GM21529 (cell line): ENCODE measurements around the gene PDK2.

Experiments
- ATAC-seq: cut with Tn5 transposase; IDR thresholded peaks from one replicate; pipeline ENCODE4 v1.9.1; 2021; ENCODE audit not compliant: unreplicated experiment

Gene PDK2

GRCh38 chr17:50114849-50115357, 19.8 kb downstream of the PDK2 start:
- ATAC-seq, result no peak

GRCh38 chr17:50115756-50116155, 20.6 kb downstream of the PDK2 start:
- no peak for ATAC-seq

GRCh38 chr17:50117202-50118051, 22.3 kb downstream of the PDK2 start:
- no peak for ATAC-seq

GRCh38 chr17:50118076-50118827, 23.1 kb downstream of the PDK2 start:
- no peak for ATAC-seq

GRCh38 chr17:50118828-50119218, 23.7 kb downstream of the PDK2 start:
- ATAC-seq, result no peak

GRCh38 chr17:50120475-50121253, 25.5 kb downstream of the PDK2 start:
- no peak for ATAC-seq

- no peak for ATAC-seq
Measured at GRCh38 chr17:50122945-50123344, 27.8 kb downstream of the PDK2 start.

GRCh38 chr17:50123649-50124349, 28.6 kb downstream of the PDK2 start:
- ATAC-seq, result no peak

GRCh38 chr17:50125420-50125997, 30.4 kb downstream of the PDK2 start:
- no peak for ATAC-seq

- no peak for ATAC-seq
Measured at GRCh38 chr17:50127697-50128361, 32.7 kb downstream of the PDK2 start.

GRCh38 chr17:50128441-50129352, 33.5 kb downstream of the PDK2 start:
- ATAC-seq, result no peak

GRCh38 chr17:50129353-50129727, 34.2 kb downstream of the PDK2 start:
- no peak for ATAC-seq

GRCh38 chr17:50129728-50130558, 34.8 kb downstream of the PDK2 start, which contains the start of gene SAMD14:
TSS of gene SAMD14 (minus strand) at chr17:50130160. CDS start at chr17:50124959, 5,201 bp downstream.
- no peak for ATAC-seq

GRCh38 chr17:50130559-50131305, 35.6 kb downstream of the PDK2 start:
- no peak for ATAC-seq

- no peak for ATAC-seq
Measured at GRCh38 chr17:50132104-50132794, 37.1 kb downstream of the PDK2 start.

GRCh38 chr17:50133028-50133768, 38.0 kb downstream of the PDK2 start:
- ATAC-seq, result no peak
